H9 (cell line): ENCODE results near the gene ZNF578. TPM values are rescaled to one million over a fixed set of nuclear protein-coding genes. Genes with fewer than 3 reads are reported as not detected.
"Not testable (repeated sequence)": the region's sequence is repeated elsewhere in the genome, so short reads cannot be mapped to it uniquely, and the experiment has no call there.

Source experiments
- DNase-seq: peaks from one replicate; pipeline ENCODE4 v3.0.0-alpha.2; 2017
- H2AFZ ChIP-seq: one replicate; pipeline ENCODE4 v1.6.1; 2013; ENCODE audit warnings: mild to moderate bottlenecking, low read length, control low read depth, moderate library complexity
- H2AK5ac ChIP-seq: 2 replicates; pipeline ENCODE4 v1.6.1; 2013; ENCODE audit warnings: low read length, control low read depth, mixed read lengths; ENCODE audit not compliant: insufficient read length
- H2BK120ac ChIP-seq: one replicate; pipeline ENCODE4 v1.6.1; 2013; ENCODE audit warnings: low read depth, mild to moderate bottlenecking, low read length, control low read depth, inconsistent platforms; ENCODE audit not compliant: poor library complexity, severe bottlenecking
- H2BK12ac ChIP-seq: 2 replicates; pipeline ENCODE4 v1.6.1; 2013; ENCODE audit warnings: low read length, control low read depth, mixed read lengths, low read depth; ENCODE audit not compliant: insufficient read length
- H2BK15ac ChIP-seq: 2 replicates; pipeline ENCODE4 v1.6.1; 2013; ENCODE audit warnings: low read depth, low read length, control low read depth
- H2BK20ac ChIP-seq: one replicate; pipeline ENCODE4 v1.6.1; 2013; ENCODE audit warnings: low read depth, mild to moderate bottlenecking, low read length, control low read depth, inconsistent platforms; ENCODE audit not compliant: poor library complexity, severe bottlenecking
- H2BK5ac ChIP-seq: 2 replicates; pipeline ENCODE4 v1.6.1; 2013; ENCODE audit warnings: low read length, control low read depth, mixed read lengths; ENCODE audit not compliant: insufficient read length
- H3K14ac ChIP-seq: 2 replicates; pipeline ENCODE4 v1.6.1; 2013; ENCODE audit warnings: low read length, control low read depth; ENCODE audit not compliant: insufficient read depth
- H3K18ac ChIP-seq: 2 replicates; pipeline ENCODE4 v1.6.1; 2013; ENCODE audit warnings: low read depth, mild to moderate bottlenecking, mixed read lengths, low read length, control low read depth; ENCODE audit not compliant: insufficient read length
- H3K23ac ChIP-seq: 2 replicates; pipeline ENCODE4 v1.6.1; 2013; ENCODE audit warnings: low read length, control low read depth, mixed read lengths, low read depth; ENCODE audit not compliant: insufficient read length
- H3K23me2 ChIP-seq: 2 replicates; pipeline ENCODE4 v1.6.1; 2013; ENCODE audit warnings: low read depth, mild to moderate bottlenecking, mixed read lengths, low read length, control low read depth; ENCODE audit not compliant: insufficient read length, poor library complexity, severe bottlenecking
- H3K27ac ChIP-seq: 2 replicates; pipeline ENCODE4 v1.5.1; 2013; ENCODE audit warnings: low read length, control low read depth, mixed read lengths, low read depth; ENCODE audit not compliant: insufficient read length
- H3K27me3 ChIP-seq: 2 replicates; pipeline ENCODE4 v1.6.1; 2013; ENCODE audit warnings: low read length, control low read depth, inconsistent platforms; ENCODE audit not compliant: insufficient read depth
- H3K4ac ChIP-seq: 2 replicates; pipeline ENCODE4 v1.6.1; 2013; ENCODE audit warnings: low read depth, mild to moderate bottlenecking, control low read depth, inconsistent platforms, low read length, moderate library complexity
- H3K4me1 ChIP-seq: 2 replicates; pipeline ENCODE4 v1.6.1; 2013; ENCODE audit warnings: low read length, control low read depth, inconsistent platforms; ENCODE audit not compliant: insufficient read depth
- H3K4me2 ChIP-seq: 2 replicates; pipeline ENCODE4 v1.6.1; 2013; ENCODE audit warnings: low read length, control low read depth, mixed read lengths; ENCODE audit not compliant: insufficient read length, insufficient read depth
- H3K56ac ChIP-seq: 2 replicates; pipeline ENCODE4 v1.6.1; 2013; ENCODE audit warnings: low read depth, mild to moderate bottlenecking, mixed read lengths, low read length, control low read depth; ENCODE audit not compliant: insufficient read length
- H3K79me1 ChIP-seq: 2 replicates; pipeline ENCODE4 v1.6.1; 2013; ENCODE audit warnings: low read depth, mild to moderate bottlenecking, moderate library complexity, low read length, control low read depth, inconsistent platforms; ENCODE audit not compliant: insufficient read depth, poor library complexity, severe bottlenecking
- H3K79me2 ChIP-seq: 2 replicates; pipeline ENCODE4 v1.6.1; 2013; ENCODE audit warnings: low read length, control low read depth, inconsistent platforms; ENCODE audit not compliant: insufficient read depth
- H3K9ac ChIP-seq: 2 replicates; pipeline ENCODE4 v1.6.1; 2013; ENCODE audit warnings: low read length, control low read depth, mixed read lengths; ENCODE audit not compliant: insufficient read length; ENCODE audit errors: extremely low read depth
- H3K9me3 ChIP-seq: one replicate; pipeline ENCODE4 v1.6.1; 2013; ENCODE audit warnings: low read depth, low read length, inconsistent platforms; ENCODE audit not compliant: control insufficient read depth
- H3T11ph ChIP-seq: one replicate; pipeline ENCODE4 v1.6.1; 2013; ENCODE audit warnings: mild to moderate bottlenecking, low read length, control low read depth, inconsistent platforms
- H4K20me1 ChIP-seq: one replicate; pipeline ENCODE4 v1.6.1; 2013; ENCODE audit not compliant: control insufficient read depth, insufficient read length, insufficient read depth
- H4K5ac ChIP-seq: 2 replicates; pipeline ENCODE4 v1.6.1; 2013; ENCODE audit warnings: low read depth, mild to moderate bottlenecking, mixed read lengths, low read length, control low read depth; ENCODE audit not compliant: insufficient read length
- H4K8ac ChIP-seq: replicated peaks from 2 replicates; pipeline ENCODE4 v1.6.1; 2013; ENCODE audit warnings: low read length, control low read depth, mixed read lengths, low read depth; ENCODE audit not compliant: insufficient read length
- H4K91ac ChIP-seq: 2 replicates; pipeline ENCODE4 v1.6.1; 2013; ENCODE audit warnings: low read depth, mild to moderate bottlenecking, moderate library complexity, mixed read lengths, low read length, control low read depth; ENCODE audit not compliant: insufficient read length
- H3K27ac Mint-ChIP-seq, 3 experiments: 2 replicates in 2 of 3; 3 replicates in 1 of 3; pipeline ENCODE4 v1.8.0; 2020 to 2021; ENCODE audit warnings: mixed read lengths in 3 of 3, mild to moderate bottlenecking in 1 of 3, moderate library complexity in 1 of 3
- H3K27me3 Mint-ChIP-seq: 2 replicates; pipeline ENCODE4 v1.8.0; 2021; ENCODE audit warnings: low read depth, mild to moderate bottlenecking, moderate library complexity, mixed read lengths
- H3K36me3 Mint-ChIP-seq, 3 experiments: 2 replicates in 2 of 3; 3 replicates in 1 of 3; pipeline ENCODE4 v1.8.0; 2020 to 2021; ENCODE audit warnings: low read depth in 3 of 3, mixed read lengths in 3 of 3; ENCODE audit not compliant: insufficient read depth in 1 of 3
- H3K4me1 Mint-ChIP-seq, 2 experiments: 2 replicates each; pipeline ENCODE4 v1.8.0; 2020; ENCODE audit warnings: mixed read lengths in 2 of 2
- H3K4me3 Mint-ChIP-seq, 2 experiments: 2 replicates in 1 of 2; 3 replicates in 1 of 2; pipeline ENCODE4 v1.8.0; 2020 to 2021; ENCODE audit warnings: mild to moderate bottlenecking in 2 of 2, mixed read lengths in 2 of 2, moderate library complexity in 1 of 2
- H3K9me3 Mint-ChIP-seq, 2 experiments: 2 replicates in 1 of 2; 3 replicates in 1 of 2; pipeline ENCODE4 v1.8.0; 2020; ENCODE audit warnings: mild to moderate bottlenecking in 2 of 2, mixed read lengths in 2 of 2, moderate library complexity in 1 of 2
- CTCF ChIP-seq: fragments of 200-600 bp; sonication (generic); conservative IDR thresholded peaks from 3 replicates; pipeline ENCODE4 v1.8.0; 2021; ENCODE audit warnings: antibody characterized with exemption, mild to moderate bottlenecking
- WGBS: extraction: QIAGEN DNeasy Blood & Tissue Kit; methylation state at CpG from one replicate; pipeline ENCODE4 v1.1.7; 2013; ENCODE audit warnings: missing lambda C conversion rate, low lambda C conversion rate, mixed read lengths; ENCODE audit not compliant: insufficient read length; ENCODE audit errors: extremely low coverage; 5-methylcytosine and 5-hydroxymethylcytosine counted together
- total RNA-seq: library from RNA; stranded (reverse); gene quantifications from 2 replicates; pipeline ENCODE4 v1.2.1, GENCODE V29; 2021

ZNF578 gene
- total RNA-seq, 1 experiment from 2014 or later, result 5.3 TPM

- H3K27ac Mint-ChIP-seq, result no peak overlapping the region
- Histone ChIP-seq H3T11ph (no peak overlapping the region), H3K27me3 (no peaks in the 10 kb centered on the region), H3K27ac (no peak overlapping the region), H2BK12ac (no peak overlapping the region), H3K9me3 (no peaks in the 10 kb centered on the region), H3K23ac (no peak overlapping the region), H3K14ac (no peak overlapping the region), H2AFZ (no peak overlapping the region), H2BK20ac (no peak overlapping the region), H3K18ac (no peak overlapping the region), H3K56ac (no peak overlapping the region), H4K8ac (no peak overlapping the region), H3K4me1 (peaks cover 9% of the 10 kb centered on the region; the same call in 1 of the 2 replicates), H2BK120ac (no peak overlapping the region), H3K4me2 (no peak overlapping the region), H3K9ac (no peak overlapping the region), H3K79me2 (no peaks in the 10 kb centered on the region), H2AK5ac (no peak overlapping the region), H3K79me1 (no peaks in the 10 kb centered on the region), H4K5ac (no peak overlapping the region), H4K91ac (no peak overlapping the region), H4K20me1 (no peaks in the 10 kb centered on the region), H2BK15ac (no peak overlapping the region), H2BK5ac (no peak overlapping the region), H3K23me2 (no peaks in the 10 kb centered on the region), H3K4ac (no peak overlapping the region)
- no peak for TF ChIP-seq CTCF
- peaks cover 0 to 3% (median 0%) of the 10 kb centered on the region in 3 experiments; a peak in 2 of 7 replicates for H3K36me3 Mint-ChIP-seq
- H3K4me3 Mint-ChIP-seq, result no peak overlapping the region
- peaks cover 11% of the 10 kb centered on the region for H3K27me3 Mint-ChIP-seq
- no CpG with 5 or more reads among the region's 2 CpGs for WGBS
- peaks cover 0 to 6% of the 10 kb centered on the region in 2 experiments; a peak in 2 of 5 replicates for H3K9me3 Mint-ChIP-seq
- H3K4me1 Mint-ChIP-seq, result peaks cover 49 to 58% of the 10 kb centered on the region in 2 experiments
- DNase-seq, result no peak
Observed at GRCh38 chr19:52518646-52519045, 65.3 kb downstream of the ZNF578 start.

GRCh38 chr19:52519175-52519574 is 65.8 kb downstream of the ZNF578 start:
- not testable (repeated sequence) for H4K5ac ChIP-seq, H3K4ac ChIP-seq, H2AFZ ChIP-seq, H4K20me1 ChIP-seq, H3K9ac ChIP-seq, H3K9me3 ChIP-seq, H3K27ac ChIP-seq, H2BK15ac ChIP-seq, H3K79me2 ChIP-seq, H3K14ac ChIP-seq, H3K4me1 ChIP-seq, H3K4me3 Mint-ChIP-seq, H3K79me1 ChIP-seq, H3K27me3 ChIP-seq, H4K91ac ChIP-seq, DNase-seq, H3K4me2 ChIP-seq, H2BK5ac ChIP-seq, H3K23ac ChIP-seq, H4K8ac ChIP-seq, H3T11ph ChIP-seq, H2BK20ac ChIP-seq, H3K56ac ChIP-seq, H2BK120ac ChIP-seq, H3K36me3 Mint-ChIP-seq, H3K18ac ChIP-seq, H2BK12ac ChIP-seq, H3K9me3 Mint-ChIP-seq, H2AK5ac ChIP-seq, H3K23me2 ChIP-seq
- Mint-ChIP-seq H3K27me3 (peaks cover 11% of the 10 kb centered on the region), H3K4me1 (peaks cover 49 to 59% of the 10 kb centered on the region in 2 experiments), H3K27ac (0 out of 7 replicates have a peak overlapping the region, but pooled peaks of 1 of the 3 experiments have one; percentile 61)
- no CpG with 5 or more reads among the region's 7 CpGs for WGBS
